Ovary (tissue), 9 donors: Measurements from ENCODE around the gene BMP8A. TPM values are rescaled to one million over a fixed set of nuclear protein-coding genes. Genes with fewer than 3 reads are reported as not detected.
A peak's percentile ranks its signal among the peaks of the same experiment; 100 is the strongest.

ENCODE experiments used
- DNase-seq, 5 donors: peaks; one replicate each; pipeline ENCODE4 v3.0.0-alpha.2; 2019 to 2020
- H3K27ac ChIP-seq, 2 donors: fragments of 200-600 bp; one replicate each; pipeline versions ENCODE4 v1.5.1 to v1.8.0; 2019 to 2022
- H3K27me3 ChIP-seq: fragments of 200-600 bp; one replicate; pipeline ENCODE4 v1.8.0; 2022
- H3K36me3 ChIP-seq: fragments of 200-600 bp; sonication (generic); one replicate; pipeline ENCODE4 v1.5.1; 2019
- H3K4me1 ChIP-seq: one replicate; pipeline ENCODE4 v1.8.1; 2013; ENCODE audit warnings: mild to moderate bottlenecking, moderate library complexity; ENCODE audit not compliant: insufficient read depth
- H3K4me3 ChIP-seq: fragments of 200-600 bp; sonication (generic); one replicate; pipeline ENCODE4 v1.5.1; 2017
- H3K9me3 ChIP-seq, 2 donors: fragments of 200-600 bp in 1 of 2; sonication (generic) in 1 of 2; one replicate each; pipeline versions ENCODE4 v1.5.1 to v1.8.1; 2013 to 2019; ENCODE audit warnings: mild to moderate bottlenecking in 1 of 2, moderate library complexity in 1 of 2
- CTCF ChIP-seq, 3 donors: fragments of 450-650 bp in 2 of 3; fragments of 200-600 bp in 1 of 3; IDR thresholded peaks; one replicate each; pipeline versions ENCODE4 v1.5.1 to v1.8.0; 2016 to 2022; ENCODE audit warnings: antibody characterized with exemption in 3 of 3, mild to moderate bottlenecking in 1 of 3
- EP300 ChIP-seq: sonication (generic); formaldehyde crosslinking; IDR thresholded peaks from one replicate; pipeline ENCODE4 v1.6.1; 2017; ENCODE audit warnings: antibody characterized with exemption
- POLR2A ChIP-seq: fragments of 450-650 bp; IDR thresholded peaks from one replicate; pipeline ENCODE4 v1.6.1; 2017; ENCODE audit warnings: antibody characterized with exemption, mild to moderate bottlenecking, moderate library complexity
- WGBS, 3 donors: extraction: QIAGEN DNeasy Blood & Tissue Kit in 1 of 3; methylation state at CpG; one replicate each; pipeline versions ENCODE4 v1.1.5 to v1.1.7; 2013 to 2017; 5-methylcytosine and 5-hydroxymethylcytosine counted together
- intact Hi-C, 4 donors: fragments of 100-400 bp; cut with DNase I; formaldehyde crosslinking; loops; one replicate each; pipeline versions ENCODE4 v1.11.0 to v1.15.1; 2022 to 2023
- polyA plus RNA-seq, 2 donors: library from polyadenylated mRNA; stranded (reverse); fragments of 200-250 nt in 1 of 2; fragments of 350-450 nt in 1 of 2; fragmentation: Illumina TruSeq in 1 of 2; extraction: RNeasy Lipid Tissue Mini Kit (QIAGEN cat#74804) in 1 of 2; gene quantifications; one replicate each; pipeline ENCODE4 v1.2.3, GENCODE V29; 2013 to 2014
- total RNA-seq, 7 donors: library from RNA; depleted of rRNA in 2 of 7; stranded (reverse); fragments of >200 nt in 2 of 7; fragmentation: NEBNext Ultra II Directional in 3 of 7; extraction: Animal tissue kit (Norgen Biotek cat#: 25700) in 3 of 7; gene quantifications; one replicate each; pipeline versions ENCODE4 v1.1.0 to v1.2.4, GENCODE V29; 2016 to 2023
- donor health status: DM: no; HTN: no; CAD: no; lungs with moderate emphysema.
- donor health status: DM: no; HTN: no; CAD: no.
- donor health status: Bipolar disorder and iron deficiency.
- donor health status: DM: yes; HTN: yes; CAD: no.
- donor health status: DM: no; HTN: no; CAD: no.
- donor health status: DM: yes; HTN: yes; CAD: no.

BMP8A gene
- total and polyA plus RNA-seq, 9 donors = 1.2 to 11.0 (median 5.6) TPM; not detected in 1

- no peak for TF ChIP-seq EP300
- no peak for TF ChIP-seq CTCF (IDR thresholded peaks at IDR 0.05)
- TF ChIP-seq POLR2A = no peak
- no peaks in the 10 kb centered on the region for H3K9me3 ChIP-seq
- no peak for DNase-seq
- H3K36me3 ChIP-seq = no peaks in the 10 kb centered on the region
- WGBS, 3 donors = 75% methylated on average over 9 of the region's 9 CpGs
- intact Hi-C loops = loop anchor here in 3 of 4 donors (5.0 to 10.0 kb wide), 2 partner anchors 271 to 434 kb away; no protein-coding TSS in a partner anchor
- H3K4me1 ChIP-seq = no peaks in the 10 kb centered on the region
- H3K4me3 ChIP-seq = no peak overlapping the region
- no peaks in the 10 kb centered on the region for H3K27me3 ChIP-seq
- no peak overlapping the region for H3K27ac ChIP-seq
Measured at GRCh38 chr1:39538531-39539251, 47.3 kb downstream of the BMP8A start.

- 1 to 5% (median 4%) methylated on average over 5 of the region's 5 CpGs for WGBS, 3 donors
- peak; percentile 72 to 81 (median 73) for DNase-seq
- Histone ChIP-seq H3K4me1 (no peaks in the 10 kb centered on the region), H3K4me3 (no peak overlapping the region), H3K27ac (no peak overlapping the region), H3K9me3 (no peaks in the 10 kb centered on the region), H3K36me3 (no peaks in the 10 kb centered on the region), H3K27me3 (no peaks in the 10 kb centered on the region)
- TF ChIP-seq EP300 (no peak), CTCF (IDR thresholded peaks at IDR 0.05) (peak; percentile 77 to 93 (median 83)), POLR2A (no peak)
- intact Hi-C loops = loop anchor here in 3 of 4 donors (5.0 to 10.0 kb wide), 2 partner anchors 272 to 435 kb away; no protein-coding TSS in a partner anchor
Measured at GRCh38 chr1:39539252-39539790, 47.9 kb downstream of the BMP8A start.

- WGBS, 3 donors = 67 to 85% (median 84%) methylated on average over 13 of the region's 13 CpGs
- H3K27me3 ChIP-seq = no peaks in the 10 kb centered on the region
- H3K36me3 ChIP-seq = no peaks in the 10 kb centered on the region
- peak; percentile 36 for TF ChIP-seq EP300
- TF ChIP-seq POLR2A = no peak
- H3K9me3 ChIP-seq = no peaks in the 10 kb centered on the region
- intact Hi-C loops = no loop called here
- H3K4me1 ChIP-seq = no peaks in the 10 kb centered on the region
- no peak overlapping the region for H3K27ac ChIP-seq
- H3K4me3 ChIP-seq = no peak overlapping the region
- DNase-seq = peak in 2 of 5 donors; percentile 36 to 37
Measured at GRCh38 chr1:39540504-39541031, 49.1 kb downstream of the BMP8A start.

GRCh38 chr1:39542924-39543323 lies 51.5 kb downstream of the BMP8A start:
- H3K4me1 ChIP-seq = no peaks in the 10 kb centered on the region
- 96 to 98% (median 96%) methylated on average over 5 of the region's 5 CpGs for WGBS, 3 donors
- no peaks in the 10 kb centered on the region for H3K27me3 ChIP-seq
- H3K36me3 ChIP-seq = no peaks in the 10 kb centered on the region
- no peak for TF ChIP-seq CTCF (IDR thresholded peaks at IDR 0.05)
- no peak for TF ChIP-seq EP300
- no peak for TF ChIP-seq POLR2A
- H3K27ac ChIP-seq = no peak overlapping the region
- no peak for DNase-seq
- no peak overlapping the region for H3K4me3 ChIP-seq
- intact Hi-C loops = no loop called here
- H3K9me3 ChIP-seq = no peaks in the 10 kb centered on the region

- Histone ChIP-seq H3K36me3 (no peaks in the 10 kb centered on the region), H3K4me3 (no peak overlapping the region), H3K4me1 (no peaks in the 10 kb centered on the region), H3K27ac (no peak overlapping the region), H3K9me3 (no peaks in the 10 kb centered on the region), H3K27me3 (no peaks in the 10 kb centered on the region)
- WGBS, 3 donors = 66 to 80% (median 77%) methylated on average over 4 of the region's 4 CpGs
- no peak for DNase-seq
- TF ChIP-seq CTCF (IDR thresholded peaks at IDR 0.05) (no peak), EP300 (no peak), POLR2A (no peak)
- intact Hi-C loops = no loop called here
Measured at GRCh38 chr1:39544327-39544726, 52.9 kb downstream of the BMP8A start.
